ENCODE data around the gene MFNG.
"Not testable (repeated sequence)": the region's sequence is repeated elsewhere in the genome, so short reads cannot be mapped to it uniquely, and the experiment has no call there.

Gene MFNG

DNA sequence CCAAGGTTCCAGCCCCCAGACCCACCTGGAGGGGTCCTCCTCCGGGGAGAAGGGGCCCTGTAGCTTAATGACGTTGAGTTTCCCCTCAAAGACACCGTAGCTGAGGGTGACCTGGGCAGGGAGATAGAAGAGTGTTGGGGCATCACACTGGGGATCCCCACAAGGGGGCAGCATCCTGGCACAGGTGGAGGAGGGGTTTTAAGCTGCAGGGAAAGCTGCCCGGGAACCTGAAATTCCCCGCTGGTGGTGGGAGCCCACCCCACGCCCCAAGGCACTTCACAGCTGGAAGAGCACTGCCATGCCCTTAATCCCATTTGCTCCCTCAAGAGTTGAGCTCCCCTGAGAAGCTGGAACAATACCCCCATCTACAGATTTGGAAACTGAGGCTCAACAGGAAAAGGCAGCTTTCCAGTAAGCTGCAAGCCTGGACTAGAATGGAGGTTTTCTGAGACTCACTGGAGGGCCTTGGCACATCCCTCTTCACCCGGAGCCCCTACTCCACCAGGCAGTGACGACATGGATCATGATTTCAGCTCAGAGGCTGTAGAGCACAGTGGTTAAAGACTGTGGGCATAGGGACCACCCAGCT, 13.7 kb downstream of the MFNG start:
- DNase-seq (ENCODE audit: low read depth), result no peak

DNA sequence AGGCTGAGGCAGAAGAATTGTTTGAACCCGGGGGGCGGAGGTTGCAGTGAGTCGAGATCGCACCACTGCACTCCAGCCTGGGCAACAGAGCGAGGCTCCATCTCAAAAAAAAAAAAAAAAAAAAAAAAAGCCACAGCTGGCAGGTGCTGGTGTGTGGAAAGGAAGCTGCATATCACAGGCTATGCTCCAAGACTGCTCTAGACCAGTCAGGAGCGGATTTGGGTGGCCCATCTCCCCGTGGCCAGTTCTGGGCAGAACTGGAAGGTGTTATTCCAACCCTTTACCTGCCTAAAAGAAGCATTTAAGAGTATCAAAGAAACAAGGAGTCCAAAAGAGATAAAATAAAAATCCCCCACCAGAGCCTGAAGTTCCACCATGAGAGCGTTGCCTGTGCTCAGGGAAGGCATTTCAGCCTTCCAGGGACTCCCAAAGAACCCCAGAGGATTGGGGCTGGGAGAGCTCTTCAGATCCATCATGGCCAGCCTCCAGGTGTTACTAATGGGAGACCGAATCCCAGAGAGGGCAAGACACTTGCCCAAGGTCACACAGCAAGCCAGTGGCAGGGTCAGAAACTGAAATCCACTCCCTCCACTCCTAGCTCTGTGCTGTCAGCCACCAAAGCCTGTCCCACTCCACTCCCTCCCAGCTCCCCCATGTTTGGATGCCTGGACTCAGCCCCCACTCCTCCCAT, 14.3 kb downstream of the MFNG start:
- DNase-seq (ENCODE audit: low read depth), result no peak

DNA sequence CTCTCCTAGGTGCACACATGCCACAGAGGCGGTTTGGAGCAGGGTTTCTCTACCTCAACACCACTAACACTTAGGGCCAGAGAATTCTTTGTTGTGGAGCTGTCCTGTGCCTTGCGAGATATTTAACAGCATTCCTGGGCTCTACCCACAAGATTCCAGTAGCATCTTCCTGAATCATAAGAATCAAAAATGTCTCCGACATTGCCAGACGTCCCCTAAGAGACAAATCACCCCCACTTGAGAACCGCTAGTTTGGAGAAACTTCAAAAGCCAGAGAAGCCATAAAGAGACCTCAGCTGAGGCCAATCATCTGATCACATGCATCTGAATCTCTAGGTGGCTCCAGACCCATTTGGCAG, 16.1 kb downstream of the MFNG start:
- DNase-seq (ENCODE audit: low read depth), result no peak

DNA sequence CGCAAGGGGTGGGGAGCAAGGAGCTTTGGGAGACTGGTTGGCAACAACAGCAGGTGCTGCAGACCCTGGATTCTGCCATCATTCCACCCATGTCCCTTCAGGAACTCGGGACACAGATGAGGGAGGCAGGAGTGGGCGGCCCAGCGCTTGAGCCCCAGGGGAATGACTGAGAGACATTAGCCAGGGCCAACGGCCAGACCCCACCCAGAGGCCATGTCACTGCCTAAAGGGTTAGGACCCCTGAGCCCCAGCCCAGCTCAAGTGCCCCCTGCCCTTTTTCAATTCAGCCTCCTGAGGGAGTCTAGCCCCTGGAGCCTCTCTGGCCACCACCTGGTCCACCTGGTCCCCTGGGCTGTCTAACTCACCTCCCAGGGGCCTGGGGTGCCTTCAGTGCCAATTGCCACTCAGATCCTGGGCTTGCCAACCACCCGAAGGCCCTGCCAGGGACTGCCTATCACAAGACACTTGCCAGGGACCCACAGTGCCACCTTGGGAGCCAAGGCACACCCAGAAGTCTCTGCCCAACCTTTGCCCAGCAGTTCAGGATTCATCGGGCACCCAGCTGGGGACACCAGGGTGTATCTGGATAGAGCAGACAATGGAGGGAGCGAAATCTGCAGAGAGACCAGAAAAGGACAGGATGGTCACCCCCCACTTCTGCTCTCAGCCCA, 16.6 kb downstream of the MFNG start:
- DNase-seq (ENCODE audit: low read depth), result no peak

DNA sequence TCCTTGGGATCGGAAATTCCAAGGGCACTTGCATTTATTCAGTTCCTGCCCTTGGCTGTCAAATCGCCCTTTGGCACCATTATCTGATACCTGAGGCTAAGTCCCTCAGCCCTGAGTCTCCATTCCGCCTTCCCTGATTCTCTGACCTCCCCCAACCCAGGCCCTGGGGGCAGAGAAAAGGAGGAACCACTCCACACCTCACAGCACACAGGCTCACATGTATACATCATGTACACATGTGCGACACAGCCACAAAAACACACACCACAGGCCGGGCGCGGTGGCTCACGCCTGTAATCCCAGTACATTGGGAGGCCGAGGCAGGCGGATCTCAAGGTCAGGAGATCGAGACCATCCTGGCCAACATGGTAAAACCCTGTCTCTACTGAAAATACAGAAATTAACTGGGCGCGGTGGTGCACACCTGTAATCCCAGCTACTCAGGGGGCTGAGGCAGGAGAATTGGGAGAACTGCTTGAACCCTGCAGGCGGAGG, 17.9 kb downstream of the MFNG start:
- not testable (repeated sequence) for DNase-seq (ENCODE audit: low read depth)

DNA sequence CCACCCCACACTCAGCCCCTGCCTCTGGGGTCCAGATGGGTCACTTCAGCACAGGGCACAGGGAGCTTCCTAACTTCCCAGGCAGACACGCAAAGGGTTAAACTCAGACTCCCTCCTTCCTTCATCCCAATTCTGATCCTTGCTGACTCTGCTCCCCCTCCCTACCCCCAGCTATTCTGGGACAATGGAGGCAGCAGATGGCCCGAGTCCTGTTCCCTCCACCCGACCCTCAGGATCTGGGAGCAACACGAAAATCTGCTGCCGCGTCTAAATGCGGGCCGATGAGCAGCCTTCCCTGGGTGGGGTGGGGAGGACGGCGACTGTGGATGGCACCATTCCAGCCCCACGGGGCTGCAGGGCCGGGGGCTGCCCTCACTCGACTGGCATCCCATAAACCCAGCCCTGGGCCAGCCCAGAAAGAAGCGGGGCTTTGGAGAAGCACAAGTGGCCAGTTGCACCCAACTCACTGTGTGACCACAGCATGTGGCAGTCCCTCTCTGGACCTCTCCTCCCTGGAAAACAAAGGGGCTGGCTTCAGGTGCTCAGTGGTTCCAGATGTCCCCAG, 18.7 kb downstream of the MFNG start:
- no peak for DNase-seq (ENCODE audit: low read depth)

DNA sequence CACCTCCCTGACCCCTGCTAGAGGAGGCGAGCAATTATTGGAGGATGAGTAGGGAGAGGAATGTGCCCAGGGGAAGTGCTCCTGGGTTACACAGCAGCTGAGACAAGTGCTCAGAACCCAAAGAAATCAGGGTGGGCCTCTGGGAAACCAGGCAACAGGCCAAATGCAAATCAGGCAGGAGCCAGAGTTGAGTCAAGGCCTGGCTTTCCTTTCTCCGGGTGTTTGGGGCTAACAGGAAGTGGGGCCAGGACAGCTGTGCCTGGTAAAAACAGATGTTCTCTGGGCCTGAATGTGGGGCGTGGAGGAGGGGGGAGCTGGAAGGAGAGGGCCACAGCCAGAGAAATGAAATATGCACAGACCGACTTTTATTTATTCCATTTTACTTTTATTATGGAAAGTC, 22.0 kb downstream of the MFNG start:
- DNase-seq (ENCODE audit: low read depth), result no peak

DNA sequence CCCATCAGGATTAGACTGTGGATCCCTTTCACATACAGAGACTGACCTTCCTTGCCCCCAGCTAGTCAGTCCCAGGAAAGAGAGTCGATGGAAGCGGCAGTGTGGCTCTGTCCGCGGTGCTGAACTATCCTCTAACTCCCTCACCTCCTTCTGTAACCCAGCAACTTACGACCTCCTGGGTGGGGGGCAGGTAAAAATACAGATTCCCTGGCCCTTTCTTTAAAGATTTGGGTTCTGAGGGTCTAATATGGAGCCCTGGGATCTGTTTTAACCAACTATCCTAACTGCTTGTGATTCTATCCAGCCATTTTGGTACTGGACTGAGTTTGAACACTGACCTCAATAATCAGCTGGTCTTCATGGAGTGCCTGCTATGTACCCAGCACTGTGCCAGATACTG, 23.2 kb downstream of the MFNG start:
- no peak for DNase-seq (ENCODE audit: low read depth)

DNA sequence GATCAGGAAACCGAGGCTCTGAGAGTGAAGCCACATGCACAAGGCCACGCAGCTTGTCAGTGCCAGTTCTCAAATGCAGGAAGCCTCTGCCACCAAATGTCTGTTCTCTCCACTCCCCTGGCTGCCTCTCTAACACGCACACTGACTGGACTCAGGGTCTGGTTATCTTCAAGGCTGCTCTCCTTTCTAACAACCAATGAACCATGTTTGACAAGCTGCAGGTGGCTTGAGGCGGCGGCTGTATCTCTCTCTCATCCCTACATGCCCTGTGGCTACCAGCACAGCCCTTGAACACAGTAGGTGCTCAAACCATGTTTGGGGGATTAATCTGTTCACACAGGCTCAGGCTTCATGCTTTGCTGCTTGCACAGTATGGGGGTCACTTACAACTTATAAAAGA, 23.7 kb downstream of the MFNG start:
- DNase-seq (ENCODE audit: low read depth), result no peak

DNA sequence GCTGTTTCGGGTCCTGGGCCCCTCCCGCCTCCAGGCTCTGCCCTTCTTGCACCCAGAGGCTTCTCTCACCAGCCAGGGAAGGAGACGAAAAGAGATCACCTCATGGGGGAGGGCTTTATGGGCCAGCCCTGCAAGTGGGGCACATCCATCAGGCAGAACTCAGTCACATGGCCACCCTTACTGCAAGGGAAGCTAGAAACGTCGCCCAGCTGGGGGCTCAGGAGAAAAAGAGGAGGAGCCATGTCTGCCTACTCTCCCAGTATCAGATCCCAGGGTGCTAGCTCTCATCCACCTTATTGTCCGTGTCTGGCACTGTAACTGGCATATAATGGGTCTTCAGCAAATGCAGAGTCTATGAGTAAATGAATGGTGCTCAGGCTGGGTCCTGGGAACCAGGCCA, 24.2 kb downstream of the MFNG start:
- no peak for DNase-seq (ENCODE audit: low read depth)

DNA sequence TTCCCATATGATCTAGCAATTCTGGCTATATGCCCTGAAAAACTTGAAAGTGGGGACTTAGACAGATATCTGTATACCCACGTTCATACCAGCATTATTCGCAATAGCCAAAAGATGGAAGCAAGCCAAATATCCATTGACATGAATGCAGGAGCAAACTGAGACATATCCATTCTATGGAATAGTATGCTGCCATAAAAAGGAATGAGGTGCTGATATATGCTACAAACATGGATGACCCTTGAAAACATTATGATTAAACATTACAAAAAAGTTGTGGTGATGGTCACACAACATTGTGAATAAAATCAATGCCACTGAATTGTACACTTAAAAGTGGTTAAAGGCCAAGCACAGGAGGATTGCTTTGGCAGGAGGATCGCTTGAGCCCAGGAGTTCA, 25.5 kb downstream of the MFNG start:
- no peak for DNase-seq (ENCODE audit: low read depth)

DNA sequence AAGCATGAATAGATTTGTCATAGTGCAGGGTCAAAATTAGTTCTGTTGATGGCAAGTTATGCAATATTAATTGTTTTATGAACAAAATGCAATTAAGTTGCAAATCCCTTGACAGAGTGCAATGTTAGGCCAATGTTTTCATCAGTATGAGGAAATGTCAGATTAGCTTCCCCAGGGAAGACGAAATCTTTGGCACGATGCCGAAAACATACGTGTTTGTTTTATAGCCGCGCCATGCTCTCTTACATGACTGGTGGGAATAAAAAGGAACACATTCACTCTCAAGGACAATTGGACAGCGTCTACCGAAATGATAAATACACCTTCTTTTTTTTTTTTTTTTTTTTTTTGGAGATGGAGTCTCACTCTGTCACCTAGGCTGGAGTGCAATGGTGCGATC, 27.0 kb downstream of the MFNG start:
- no peak for DNase-seq (ENCODE audit: low read depth)

DNA sequence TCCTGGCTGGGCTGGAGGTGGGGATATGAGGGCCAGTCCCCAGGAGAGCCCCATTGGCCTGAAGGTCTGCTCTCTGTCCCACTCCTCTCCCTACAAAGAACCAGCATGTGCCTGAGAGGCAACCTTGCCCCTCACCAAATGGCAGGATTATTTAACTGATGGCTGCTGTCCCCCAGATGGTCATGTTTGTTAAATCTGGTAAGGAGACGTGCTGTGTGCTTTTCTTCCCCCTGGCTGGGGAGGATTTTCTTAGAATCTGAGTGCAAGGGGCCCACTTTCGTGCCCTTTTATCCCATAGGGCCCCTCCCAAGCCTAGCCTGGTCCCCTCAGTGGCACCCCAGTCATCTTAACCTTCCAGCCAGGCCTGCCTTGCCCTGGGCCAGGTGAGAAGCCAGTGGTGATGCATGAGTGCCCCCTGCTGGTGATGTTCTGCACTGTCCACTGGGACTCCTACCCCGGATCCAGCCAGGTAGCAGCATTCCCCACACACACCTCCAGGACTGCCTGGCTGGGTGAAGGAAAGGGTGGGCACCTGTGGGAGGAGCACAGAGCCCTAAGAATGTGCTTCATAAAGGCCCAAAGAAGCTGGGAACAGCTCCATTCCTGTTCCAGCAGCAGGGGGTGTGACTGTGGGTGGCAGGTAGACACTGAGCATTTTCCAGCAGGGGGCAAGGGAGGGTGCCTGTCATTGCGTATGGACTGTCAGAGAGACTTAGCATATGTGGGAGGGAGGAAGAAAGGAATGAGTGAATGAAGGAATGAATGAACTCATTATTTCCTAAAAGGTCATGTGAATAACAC, 28.9 kb downstream of the MFNG start:
- peak; percentile 74 for DNase-seq (ENCODE audit: low read depth)

DNA sequence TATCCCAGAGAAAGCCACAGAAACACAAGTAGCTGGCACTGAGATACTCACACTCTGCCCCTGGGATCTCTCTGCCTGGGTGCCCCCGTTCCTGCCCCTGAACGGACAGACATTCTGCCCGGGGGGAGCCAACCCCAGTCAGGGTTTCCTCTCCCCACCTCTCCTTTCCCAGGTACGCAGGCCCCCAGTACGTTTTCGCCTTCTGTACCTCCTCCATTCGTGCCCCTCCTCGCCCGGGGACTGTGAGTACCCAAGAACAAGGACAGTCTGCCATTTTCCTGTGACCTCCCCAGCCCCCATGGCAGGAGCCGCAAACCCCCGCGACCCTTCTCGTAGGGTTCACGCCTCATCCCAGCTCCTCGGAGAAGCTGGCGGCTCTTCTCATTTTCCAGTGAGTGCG, 29.8 kb downstream of the MFNG start:
- no peak for DNase-seq (ENCODE audit: low read depth)

DNA sequence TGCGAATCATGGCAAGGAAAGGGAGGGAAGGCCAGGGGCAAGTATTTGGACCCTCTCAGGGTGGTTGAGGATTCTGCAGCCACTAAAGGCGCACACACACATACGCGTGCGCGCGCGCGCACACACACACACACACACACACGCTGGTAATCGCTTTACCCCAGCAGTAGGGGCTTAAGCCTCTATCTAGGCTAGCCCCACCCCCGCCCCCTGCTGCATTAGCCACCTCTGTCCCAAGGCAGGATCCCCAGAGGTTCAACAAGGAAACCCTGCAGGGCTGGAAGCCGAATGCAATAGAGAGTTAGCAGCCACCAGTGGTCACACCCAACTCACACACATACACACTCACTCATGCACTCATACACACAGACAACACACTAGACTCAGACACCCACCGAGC, 30.3 kb downstream of the MFNG start:
- DNase-seq (ENCODE audit: low read depth), result no peak

DNA sequence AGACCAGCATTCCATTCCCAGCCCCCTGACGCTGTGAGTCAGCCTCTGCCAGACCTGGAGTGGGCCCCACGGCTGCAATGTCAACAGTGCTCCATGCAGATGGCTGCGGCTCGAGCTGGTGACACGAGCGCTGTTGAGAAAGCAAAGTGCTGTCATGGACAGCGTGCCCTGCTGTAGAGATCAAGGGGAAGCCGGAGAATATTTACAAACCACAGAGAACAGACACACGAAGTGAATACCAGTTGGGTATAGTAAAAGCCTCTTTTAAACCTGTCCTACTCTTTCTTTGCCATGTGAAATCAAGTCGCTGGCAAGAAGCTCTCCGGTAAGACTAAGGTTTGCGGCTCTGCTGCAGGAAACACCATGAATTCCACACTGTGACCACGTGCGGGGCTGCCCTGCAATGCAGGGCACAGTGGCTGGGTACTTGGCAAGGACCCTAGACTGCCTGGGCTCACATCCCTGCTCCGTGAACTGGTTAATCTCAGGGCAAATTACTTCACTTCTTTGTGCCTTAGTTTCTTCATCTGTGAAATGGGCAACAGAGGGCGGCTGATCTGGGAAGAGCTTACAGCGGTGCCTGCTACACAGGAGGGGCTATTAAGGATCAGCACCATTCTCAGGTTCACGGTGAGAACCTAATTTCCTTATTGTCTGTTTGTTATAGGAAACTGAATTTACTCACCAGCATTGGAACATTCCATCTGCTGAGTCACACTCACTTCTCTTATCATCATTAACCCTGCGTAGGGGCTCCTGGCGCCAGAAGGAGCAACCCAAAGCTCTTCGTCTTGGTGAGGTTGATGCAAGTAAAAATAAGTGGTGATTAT, 31.1 kb downstream of the MFNG start:
- no peak for DNase-seq (ENCODE audit: low read depth)

DNA sequence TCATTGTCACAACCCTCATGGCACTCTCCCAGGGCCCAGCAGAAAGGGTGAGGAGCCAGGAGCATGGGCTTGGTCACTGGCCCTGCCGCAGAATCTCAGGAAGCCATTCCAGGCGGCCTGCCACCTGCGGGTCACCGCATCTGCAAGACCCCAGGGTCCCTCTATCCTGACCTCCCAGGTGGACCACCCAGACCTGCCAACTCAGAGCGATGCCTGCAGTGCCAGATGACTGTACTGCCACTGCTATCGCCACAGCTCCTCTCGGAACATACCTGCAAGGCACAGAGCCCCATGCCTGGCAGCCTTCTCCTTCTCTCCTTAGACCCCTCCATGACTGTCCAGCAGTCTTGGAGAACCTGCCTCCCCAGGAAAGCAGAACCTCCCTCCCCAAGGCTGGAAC, 32.5 kb downstream of the MFNG start:
- DNase-seq (ENCODE audit: low read depth), result no peak

DNA sequence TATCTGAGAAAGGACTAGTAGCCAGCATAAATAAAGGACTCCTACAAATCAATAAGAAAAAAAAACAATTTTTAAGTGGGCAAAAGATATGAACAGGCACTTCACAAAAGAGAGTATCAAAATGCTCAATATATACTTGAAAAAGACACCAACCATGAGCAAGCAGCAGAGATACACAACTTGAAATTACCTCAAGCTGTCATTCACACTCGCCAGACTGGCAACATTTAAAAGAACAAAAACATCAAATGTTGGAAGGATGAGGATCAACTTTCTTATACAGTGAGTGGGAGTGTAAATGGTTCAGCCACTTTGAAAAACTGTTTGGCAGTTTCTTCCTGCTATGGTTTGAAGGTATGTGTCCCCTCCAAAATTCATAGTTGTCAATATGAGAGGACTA, 35.0 kb downstream of the MFNG start:
- DNase-seq (ENCODE audit: low read depth), result no peak

DNA sequence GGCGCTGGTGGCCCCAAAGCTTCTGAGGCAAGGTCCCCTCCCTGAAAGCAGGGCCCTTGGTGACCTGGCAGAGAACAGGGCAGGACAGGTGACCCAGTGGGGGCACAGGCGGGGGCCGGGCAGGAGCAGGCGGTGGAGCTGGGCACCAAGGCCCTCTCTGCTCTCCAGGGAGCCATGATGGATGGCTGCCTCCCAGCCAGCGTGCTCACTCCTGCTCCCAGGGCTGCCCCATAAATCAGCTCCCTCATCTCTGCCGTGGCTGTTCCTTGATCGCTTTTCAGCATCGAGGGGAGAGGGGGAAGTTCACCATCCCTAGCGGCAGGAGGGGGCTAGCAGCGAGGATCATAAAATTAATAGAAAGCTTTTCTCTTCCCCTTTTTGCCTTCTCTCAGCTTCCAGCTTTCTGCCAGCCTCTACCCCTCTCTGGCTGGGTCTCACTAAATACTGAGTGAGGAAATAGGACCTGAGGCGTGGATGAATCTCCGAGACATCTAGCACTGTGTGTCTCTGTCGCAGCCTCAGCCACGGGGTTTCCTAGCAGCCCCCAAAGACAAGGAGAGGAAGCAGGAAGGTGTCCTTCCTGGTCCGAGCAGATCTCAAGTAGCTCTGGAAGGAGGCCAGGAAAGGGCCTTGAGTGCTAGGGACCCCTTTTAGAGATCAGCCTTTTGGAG, 36.7 kb downstream of the MFNG start:
- DNase-seq (ENCODE audit: low read depth), result no peak

DNA sequence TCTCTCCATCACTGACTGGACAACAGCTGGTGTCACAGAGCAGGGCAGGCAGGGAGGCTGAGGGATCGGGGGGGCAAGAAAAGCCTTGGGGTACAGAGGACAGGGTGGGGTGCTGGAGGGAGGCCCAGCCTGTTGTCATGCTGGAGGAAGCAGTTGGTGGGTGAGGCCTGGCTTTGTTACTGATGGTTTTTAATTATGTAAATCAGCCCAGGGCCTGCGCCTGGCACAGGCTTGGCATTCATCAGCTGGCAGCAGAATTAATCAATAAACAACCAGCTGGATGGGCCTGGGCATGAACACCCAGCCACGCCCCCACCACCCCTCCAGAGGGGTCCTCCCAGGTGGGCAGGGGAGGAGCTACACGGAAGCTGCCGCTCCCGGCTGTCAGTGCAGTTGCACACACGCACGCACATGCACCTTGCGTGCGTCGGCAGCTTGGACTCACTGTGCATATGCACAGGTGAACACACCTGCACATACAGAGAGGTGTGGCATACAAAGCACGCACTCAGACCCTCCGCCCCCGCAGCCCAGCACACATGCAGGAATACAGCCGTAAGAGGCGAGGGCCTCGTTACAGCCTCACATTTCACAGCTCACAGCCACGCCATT, 37.6 kb downstream of the MFNG start:
- no peak for DNase-seq (ENCODE audit: low read depth)
